Nucleus accumbens (tissue), 56 donors: ENCODE measurements around the gene OPCML.
A peak's percentile ranks its signal among the peaks of the same experiment; 100 is the strongest.

Experiments used
- DNase-seq, 56 donors: peaks; one replicate each; lab custom pipeline; 2025; lab: John Stamatoyannopoulos, UW

OPCML gene

GRCh38 chr11:132876705-132877104, 655.6 kb downstream of the OPCML start:
- no peak for DNase-seq

- DNase-seq, result no peak
These were observed 656.1 kb downstream of the OPCML start for GRCh38 chr11:132876239-132876638.

- DNase-seq, result no peak
These were observed 657.7 kb downstream of the OPCML start for GRCh38 chr11:132874638-132875037.

- no peak for DNase-seq
These were observed 658.5 kb downstream of the OPCML start for GRCh38 chr11:132873841-132874240.

- DNase-seq, result no peak
These were observed 660.1 kb downstream of the OPCML start for GRCh38 chr11:132872211-132872610.

- no peak for DNase-seq
These were observed 665.3 kb downstream of the OPCML start for GRCh38 chr11:132866783-132867545.

GRCh38 chr11:132865623-132866022, 666.7 kb downstream of the OPCML start:
- DNase-seq, result no peak

GRCh38 chr11:132864811-132865576, 667.3 kb downstream of the OPCML start:
- no peak for DNase-seq

GRCh38 chr11:132862933-132863332, 669.4 kb downstream of the OPCML start:
- no peak for DNase-seq

GRCh38 chr11:132862137-132862536, 670.2 kb downstream of the OPCML start:
- no peak for DNase-seq

- no peak for DNase-seq
These were observed 673.0 kb downstream of the OPCML start for GRCh38 chr11:132859306-132859705.

GRCh38 chr11:132858223-132858622, 674.1 kb downstream of the OPCML start:
- no peak for DNase-seq

- DNase-seq, result no peak
These were observed 676.3 kb downstream of the OPCML start for GRCh38 chr11:132856032-132856431.

GRCh38 chr11:132855516-132855915, 676.8 kb downstream of the OPCML start:
- no peak for DNase-seq

GRCh38 chr11:132853886-132854285, 678.4 kb downstream of the OPCML start:
- DNase-seq, result no peak

- DNase-seq, result peak in 9 of 56 donors; percentile 0 to 30 (median 6)
These were observed 679.9 kb downstream of the OPCML start for GRCh38 chr11:132852361-132852760.

- DNase-seq, result no peak
These were observed 681.1 kb downstream of the OPCML start for GRCh38 chr11:132851247-132851646.

- DNase-seq, result no peak
These were observed 682.0 kb downstream of the OPCML start for GRCh38 chr11:132850266-132850665.

GRCh38 chr11:132848336-132848735, 684.0 kb downstream of the OPCML start:
- DNase-seq, result no peak

GRCh38 chr11:132846075-132846474, 686.2 kb downstream of the OPCML start:
- no peak for DNase-seq

GRCh38 chr11:132844956-132845696, 687.2 kb downstream of the OPCML start:
- no peak for DNase-seq
